NCI-H1048 (cell line): ENCODE measurements around the gene RAET1E.
"Not testable (repeated sequence)": the region's sequence is repeated elsewhere in the genome, so short reads cannot be mapped to it uniquely, and the experiment has no call there.

Experiments used
- DNase-seq: peaks from one replicate; lab custom pipeline; 2025; lab: John Stamatoyannopoulos, UW

The RAET1E gene

GRCh38 chr6:149897855-149898744, at the start of gene RAET1E:
RAET1E (minus strand) TSS chr6:149898113; CDS start chr6:149890901, 7,212 bp downstream.
- no peak for DNase-seq

DNA sequence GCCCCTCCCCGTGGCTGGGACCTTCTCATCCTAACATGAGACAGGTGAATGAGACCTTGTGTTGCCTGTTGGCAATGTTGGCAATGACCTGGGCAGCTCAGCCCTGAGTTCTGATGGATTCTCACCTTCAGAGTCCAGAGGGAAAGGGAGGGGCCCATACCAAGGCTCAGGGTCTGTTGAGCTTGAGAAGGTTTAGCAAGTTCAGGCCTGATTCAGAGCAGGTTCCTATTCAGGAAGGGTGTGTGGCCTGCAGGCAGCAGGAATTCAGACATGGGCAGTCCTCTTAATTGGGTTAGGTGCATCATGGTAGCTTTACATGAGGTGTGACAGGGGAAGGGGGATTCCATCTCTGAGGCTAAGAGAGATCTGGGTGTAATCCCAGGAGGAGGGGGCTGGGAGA, 49.6 kb upstream of the RAET1E start:
- not testable (repeated sequence) for DNase-seq

- DNase-seq = not testable (repeated sequence)
Observed at GRCh38 chr6:149946631-149947030, 48.7 kb upstream of the RAET1E start.

DNA sequence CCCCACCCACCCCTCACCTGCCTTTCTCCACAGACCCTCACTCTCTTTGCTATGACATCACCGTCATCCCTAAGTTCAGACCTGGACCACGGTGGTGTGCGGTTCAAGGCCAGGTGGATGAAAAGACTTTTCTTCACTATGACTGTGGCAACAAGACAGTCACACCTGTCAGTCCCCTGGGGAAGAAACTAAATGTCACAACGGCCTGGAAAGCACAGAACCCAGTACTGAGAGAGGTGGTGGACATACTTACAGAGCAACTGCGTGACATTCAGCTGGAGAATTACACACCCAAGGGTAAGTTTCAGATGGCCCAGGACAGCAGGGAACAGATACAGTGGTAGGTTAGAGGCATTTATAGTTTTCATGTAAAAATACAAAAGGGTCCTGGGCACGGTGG, 47.4 kb upstream of the RAET1E start:
- DNase-seq = not testable (repeated sequence)

- DNase-seq = not testable (repeated sequence)
Observed at GRCh38 chr6:149943321-149943720, 45.4 kb upstream of the RAET1E start.

DNA sequence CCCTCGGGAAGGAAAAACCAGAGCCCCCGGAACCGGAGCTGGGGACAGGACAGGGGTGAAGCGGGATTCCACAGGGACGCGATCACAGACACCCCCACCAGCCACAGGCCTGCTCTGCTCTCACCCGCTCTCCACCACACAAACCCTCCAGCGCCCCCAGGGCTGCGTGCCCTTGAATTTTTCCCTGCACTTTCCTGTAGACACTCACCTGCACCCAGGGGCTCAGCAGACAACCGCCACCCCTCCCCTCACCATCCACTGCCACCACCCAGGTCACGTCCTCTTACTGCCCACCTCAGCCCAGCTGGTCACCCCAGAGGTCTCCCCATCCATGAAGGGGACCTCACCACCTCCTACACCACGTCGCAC, 44.5 kb upstream of the RAET1E start:
- no peak for DNase-seq

DNA sequence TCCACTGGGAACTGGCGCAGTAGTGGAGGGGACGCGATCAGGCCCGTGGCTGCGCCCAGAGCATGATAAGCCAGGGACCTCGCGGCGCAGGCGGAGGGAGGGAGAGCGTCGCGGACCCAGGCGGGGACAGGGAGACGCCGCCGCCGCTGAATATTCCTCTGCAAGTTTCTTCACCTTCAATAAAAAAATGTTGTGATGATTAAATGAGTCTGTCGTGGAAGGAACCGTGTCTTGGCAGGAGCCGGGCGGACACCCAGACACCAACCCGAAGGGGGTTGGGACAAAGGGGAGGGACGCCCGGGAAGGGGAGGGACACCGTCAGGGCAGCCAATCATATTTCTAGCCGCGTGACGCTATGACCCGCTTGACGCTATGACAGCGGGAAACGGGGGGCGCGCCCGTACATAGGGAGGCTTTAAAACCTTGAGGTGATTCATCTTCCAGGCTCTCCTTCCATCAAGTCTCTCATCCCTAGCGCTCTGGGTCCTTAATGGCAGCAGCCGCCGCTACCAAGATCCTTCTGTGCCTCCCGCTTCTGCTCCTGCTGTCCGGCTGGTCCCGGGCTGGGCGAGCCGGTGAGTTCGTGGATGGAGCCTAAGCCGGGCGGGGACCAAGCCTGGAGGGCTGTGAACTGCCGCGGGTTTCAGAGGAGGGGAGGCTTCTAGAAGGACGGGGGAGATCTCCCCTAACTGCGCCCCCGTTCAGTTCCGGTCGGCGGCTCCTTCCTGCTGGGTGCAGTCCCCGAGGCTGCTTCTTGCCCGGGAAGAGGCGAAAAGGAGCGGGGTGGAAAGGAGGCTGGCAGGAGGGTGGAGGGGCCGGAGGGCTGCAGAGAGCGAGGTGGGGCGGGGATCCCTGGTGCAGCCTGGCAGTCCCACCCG, 43.9 kb upstream of the RAET1E start, which contains the start of gene ULBP2:
Gene ULBP2 (plus strand): TSS at position 432 of the 878 bp plus-strand sequence. CDS start 59 bp downstream, at position 491.
- DNase-seq = peak; percentile 74

DNA sequence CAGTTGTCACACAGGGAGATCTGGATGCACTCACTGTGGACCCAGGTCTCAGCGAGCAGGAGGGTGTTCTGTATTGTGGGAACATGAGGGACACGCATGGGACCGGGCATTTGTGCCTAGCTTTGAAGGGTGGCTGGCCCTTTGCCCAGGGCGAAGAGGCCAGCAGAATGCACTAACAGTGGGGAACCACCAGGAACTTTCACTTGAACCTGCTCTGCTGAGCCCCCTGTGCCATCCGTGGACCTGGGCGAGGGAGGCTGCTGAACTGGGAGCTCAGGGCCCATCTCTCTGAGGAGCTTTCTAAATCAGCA, 42.7 kb upstream of the RAET1E start:
- DNase-seq = no peak

DNA sequence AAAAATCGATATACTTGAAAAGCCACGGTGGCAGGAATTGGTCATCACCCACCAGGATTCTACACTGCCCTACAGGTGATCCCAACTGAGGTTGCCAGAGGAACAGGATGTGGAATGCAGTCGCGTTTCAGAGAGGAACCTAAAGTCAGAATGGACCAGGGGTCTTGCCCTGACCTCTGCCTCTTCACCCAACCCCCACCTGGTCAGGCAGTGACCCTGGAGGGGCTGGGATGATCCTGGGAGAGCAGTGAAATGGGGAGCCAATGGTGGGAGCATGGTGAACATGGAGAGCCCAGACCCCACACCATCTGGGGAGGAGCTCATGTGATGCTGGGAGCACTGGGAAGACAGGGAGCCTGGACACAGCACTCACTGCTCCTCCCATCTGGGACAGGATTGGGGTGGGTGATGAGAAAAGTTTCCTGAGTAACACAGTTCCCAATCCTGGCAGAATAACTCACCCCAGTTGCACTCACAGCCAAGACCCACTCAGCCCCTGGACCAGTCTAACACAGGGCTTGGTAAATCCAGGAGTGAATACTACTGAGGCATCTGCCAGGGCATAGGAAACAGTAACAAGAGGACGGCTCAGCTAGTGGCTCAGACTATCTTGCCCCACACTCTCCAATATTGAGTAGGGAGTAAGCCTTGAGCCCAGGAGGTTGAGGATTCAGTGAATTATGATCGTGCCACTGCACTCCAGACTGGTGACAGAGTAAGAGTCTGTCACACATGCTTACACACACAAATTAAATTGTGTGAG, 42.2 kb upstream of the RAET1E start:
- no peak for DNase-seq

DNA sequence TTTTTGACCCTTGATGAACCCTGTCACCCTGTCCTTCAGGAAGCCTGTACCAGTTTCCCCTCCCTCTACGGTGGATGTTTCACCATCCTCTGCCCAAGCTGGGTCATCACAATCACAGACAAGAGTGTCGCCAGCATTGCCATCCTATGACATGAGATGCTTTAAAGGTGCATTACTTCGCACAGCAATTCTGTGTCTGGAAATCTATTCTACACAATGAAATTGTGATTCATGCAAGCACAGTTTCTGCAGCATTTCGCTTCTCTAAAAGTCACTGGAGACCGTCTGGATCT, 41.4 kb upstream of the RAET1E start:
- DNase-seq = no peak

DNA sequence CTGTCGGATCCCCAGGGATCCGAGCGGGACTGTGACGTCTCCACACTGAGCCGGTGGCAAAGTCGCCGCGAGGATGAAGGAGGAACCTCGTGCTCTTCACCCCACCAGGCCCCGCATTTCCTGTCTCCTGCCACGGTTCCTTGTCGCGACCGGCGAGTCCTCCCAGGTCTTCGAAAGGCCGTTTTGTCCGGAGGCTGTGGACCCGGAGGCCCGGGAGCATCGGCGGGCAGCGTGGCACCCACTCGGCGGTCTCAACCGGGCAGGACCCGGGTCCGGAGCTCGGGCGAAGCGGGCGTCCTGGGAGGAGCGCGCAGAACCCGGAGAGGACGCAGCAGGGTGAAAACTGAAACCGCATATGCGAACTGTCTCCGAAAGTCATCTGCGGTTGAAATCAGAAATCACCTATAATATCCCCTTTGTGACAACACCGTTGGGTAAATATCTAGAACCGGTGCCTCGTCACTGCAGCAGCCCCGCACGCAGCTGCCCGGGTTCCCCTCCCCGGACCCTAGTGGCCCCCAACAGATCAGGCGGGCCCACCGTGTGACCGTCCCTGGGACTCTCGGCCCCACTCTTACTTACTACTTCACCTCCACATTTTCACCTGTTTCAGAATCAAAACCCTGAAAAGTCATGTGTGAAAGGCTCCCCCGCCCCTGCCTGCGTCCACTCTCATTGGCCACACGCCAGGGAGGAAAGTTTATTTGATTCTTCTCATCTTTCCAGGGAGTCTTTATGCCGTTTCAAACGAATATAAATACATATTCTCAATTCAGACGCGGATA, 40.9 kb upstream of the RAET1E start:
- DNase-seq = no peak

GRCh38 chr6:149938013-149938570, 40.2 kb upstream of the RAET1E start:
- not testable (repeated sequence) for DNase-seq

- no peak for DNase-seq
Observed at GRCh38 chr6:149936743-149937142, 38.8 kb upstream of the RAET1E start.

- no peak for DNase-seq
Observed at GRCh38 chr6:149935668-149936067, 37.8 kb upstream of the RAET1E start.

GRCh38 chr6:149935246-149935645, 37.3 kb upstream of the RAET1E start:
- DNase-seq = no peak

DNA sequence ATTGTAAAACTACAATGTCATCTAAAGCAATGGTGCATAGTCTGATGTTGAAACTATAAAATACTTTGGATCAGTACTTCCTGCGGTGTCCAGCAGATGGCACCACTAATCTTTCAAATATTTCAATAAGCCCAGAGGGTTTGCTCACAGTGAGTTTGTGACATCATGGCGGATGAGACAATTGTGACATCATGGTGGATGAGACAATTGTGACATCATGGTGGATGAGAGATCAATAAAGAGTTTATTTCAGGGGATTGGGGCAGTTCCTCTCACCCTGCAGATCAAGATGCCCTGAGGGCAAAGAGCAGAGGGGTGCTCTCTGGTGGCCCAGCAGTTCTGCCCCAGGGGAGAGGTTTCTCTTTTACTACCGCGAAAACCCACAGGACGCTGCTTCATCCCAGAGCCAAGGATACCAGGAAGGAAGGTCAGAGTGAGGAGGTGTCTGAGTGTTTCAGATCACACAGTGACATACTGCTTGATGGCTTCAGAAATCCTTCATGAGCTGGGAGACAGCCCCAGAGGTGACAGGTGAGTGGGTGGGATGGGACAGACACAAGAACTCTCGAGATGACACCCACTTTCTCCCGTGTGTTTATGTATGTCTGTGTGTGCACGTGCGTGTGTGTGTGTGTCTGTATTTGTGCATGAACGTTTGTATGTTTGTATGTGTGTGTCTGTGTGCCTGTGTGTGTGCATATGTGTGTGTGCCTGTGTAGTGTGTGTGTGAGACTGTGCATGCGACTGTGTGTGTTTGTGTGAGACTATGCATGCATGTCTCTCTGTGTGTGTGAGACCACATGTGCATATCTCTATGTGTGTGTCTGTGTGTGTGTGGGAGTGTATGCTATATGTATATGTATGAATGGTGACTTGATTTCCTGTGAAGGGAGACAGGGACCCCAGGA, 36.6 kb upstream of the RAET1E start:
- no peak for DNase-seq

DNA sequence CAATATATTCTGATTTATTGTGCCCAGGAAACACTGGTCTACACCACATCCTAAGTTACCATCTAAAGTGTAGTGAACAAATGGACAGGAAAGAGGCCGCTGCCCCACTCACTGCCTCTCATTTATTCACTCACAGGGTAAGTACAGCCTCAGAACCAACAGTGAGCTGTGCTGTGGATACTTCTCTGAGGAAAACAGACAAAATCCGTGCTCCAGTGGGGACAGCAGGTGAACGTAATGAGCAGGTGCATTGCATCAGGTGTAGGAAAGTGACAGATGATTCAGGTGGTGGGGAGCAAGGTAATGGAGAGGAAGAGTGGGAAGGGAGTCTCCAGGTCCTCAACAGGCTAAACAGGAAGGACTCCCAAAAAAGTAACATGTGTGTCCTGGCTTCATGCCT, 35.5 kb upstream of the RAET1E start:
- DNase-seq = no peak

DNA sequence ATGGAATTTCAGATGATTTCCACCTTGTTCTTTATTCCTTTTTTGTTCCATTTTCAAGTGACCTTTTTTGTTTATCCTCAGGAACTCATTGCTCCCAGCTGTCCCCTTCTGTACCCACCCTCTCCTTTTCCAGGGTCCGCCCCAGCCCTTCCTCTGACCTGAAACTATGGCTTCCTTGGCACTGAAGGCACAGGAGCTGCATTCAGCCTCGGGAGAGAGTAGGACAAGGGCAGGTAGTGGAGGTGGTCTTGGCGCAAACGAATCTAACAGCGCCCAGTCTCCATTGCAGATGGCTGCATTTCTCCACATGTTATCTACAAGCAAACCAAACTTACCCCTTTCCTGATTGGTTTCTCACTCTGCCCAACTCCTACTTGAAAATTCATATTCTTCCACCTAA, 35.1 kb upstream of the RAET1E start:
- no peak for DNase-seq

GRCh38 chr6:149931501-149931900, 33.6 kb upstream of the RAET1E start:
- no peak for DNase-seq

DNA sequence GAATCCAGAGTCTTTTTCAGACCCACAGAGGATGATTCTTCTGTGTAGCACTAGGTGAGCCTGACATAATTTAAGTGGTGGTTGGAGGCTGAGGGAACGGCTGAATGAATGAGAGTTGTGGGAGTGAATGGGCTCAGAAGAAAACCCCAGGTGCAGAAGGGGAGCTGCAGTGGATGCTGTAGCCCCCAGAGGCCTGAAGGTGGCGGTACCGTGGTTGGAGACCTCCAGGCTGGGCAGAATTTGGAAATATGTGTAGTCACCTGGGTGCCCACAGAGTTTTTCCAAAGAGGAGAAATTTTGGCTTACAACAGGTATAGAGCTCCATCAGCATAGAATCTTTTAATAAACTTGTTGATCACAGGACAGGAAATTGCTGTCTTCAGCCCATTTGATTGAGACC, 31.5 kb upstream of the RAET1E start:
- DNase-seq = no peak
